Upper lobe of right lung (tissue), 1 donor: Measurements from ENCODE around the gene RUBCN. TPM values are rescaled to one million over a fixed set of nuclear protein-coding genes. Genes with fewer than 3 reads are reported as not detected.
"Not testable (repeated sequence)": the region's sequence is repeated elsewhere in the genome, so short reads cannot be mapped to it uniquely, and the experiment has no call there.

ENCODE experiments used
- ATAC-seq: fragments of 200-7000 bp; cut with Tn5 transposase; one replicate; pipeline ENCODE4 v1.9.1; 2020; ENCODE audit warnings: mild to moderate bottlenecking, moderate library complexity
- DNase-seq: peaks from one replicate; pipeline ENCODE4 v3.0.0-alpha.2; 2020
- H3K27ac ChIP-seq: fragments of 200-600 bp; one replicate; pipeline ENCODE4 v1.8.0; 2022
- H3K27me3 ChIP-seq: fragments of 200-600 bp; one replicate; pipeline ENCODE4 v1.8.0; 2022; ENCODE audit warnings: mild to moderate bottlenecking
- H3K36me3 ChIP-seq: fragments of 200-600 bp; one replicate; pipeline ENCODE4 v1.8.0; 2022
- H3K4me1 ChIP-seq: fragments of 200-600 bp; one replicate; pipeline ENCODE4 v1.8.0; 2022
- H3K4me3 ChIP-seq: fragments of 200-600 bp; one replicate; pipeline ENCODE4 v1.8.0; 2022; ENCODE audit warnings: mild to moderate bottlenecking
- H3K9me3 ChIP-seq: fragments of 200-600 bp; one replicate; pipeline ENCODE4 v1.8.0; 2022
- intact Hi-C: fragments of 100-400 bp; cut with DNase I; formaldehyde crosslinking; loops from one replicate; pipeline ENCODE4 v1.11.0; 2022
- total RNA-seq: library from RNA; stranded (reverse); fragmentation: NEBNext Ultra II Directional; extraction: Animal tissue kit (Norgen Biotek cat#: 25700); gene quantifications from one replicate; pipeline ENCODE4 v1.2.1, GENCODE V29; 2021
- TF ChIP-seq, protein P1 (sequence below): fragments of 200-600 bp; IDR thresholded peaks from one replicate; pipeline ENCODE4 v1.8.0; 2022; ENCODE audit warnings: antibody characterized with exemption
- donor health status: DM: no; HTN: yes; CAD: no; lungs with severe emphysema.

RUBCN gene
- total RNA-seq, 1 donor from 2014 or later, result 35.2 TPM

DNA sequence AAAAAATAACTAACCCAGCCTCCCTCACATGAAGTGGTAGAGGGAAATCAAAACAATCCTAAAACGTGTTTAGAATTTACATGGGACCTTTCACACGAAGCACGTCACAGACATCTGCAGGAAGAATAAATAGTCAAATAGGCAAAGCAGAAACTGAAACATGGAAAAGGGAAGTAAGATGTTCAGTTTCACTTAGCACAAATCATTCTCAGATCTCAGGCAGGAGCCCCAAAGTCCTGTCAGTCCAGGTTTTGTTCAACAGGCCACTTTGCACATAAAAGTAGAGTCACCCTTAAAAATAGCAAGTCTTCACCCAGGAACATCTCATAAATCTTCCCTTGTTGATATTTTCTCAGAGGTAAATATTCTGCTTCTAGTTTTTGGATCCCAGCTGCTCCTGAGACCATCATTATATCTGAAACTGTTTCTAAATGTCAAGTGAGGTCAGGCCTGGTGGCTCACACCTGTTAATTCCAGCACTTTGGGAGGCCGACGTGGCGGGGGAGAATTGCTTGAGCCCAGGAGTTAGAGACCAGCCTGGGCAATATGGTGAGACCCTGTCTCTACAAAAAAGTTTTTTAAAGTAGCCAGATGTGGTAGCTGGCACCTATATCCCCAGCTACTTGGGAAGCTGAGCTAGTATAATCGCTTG, 1.9 kb downstream of the RUBCN start:
- Histone ChIP-seq H3K27me3 (no peaks in the 10 kb centered on the region), H3K27ac (no peak overlapping the region), H3K9me3 (no peaks in the 10 kb centered on the region), H3K4me1 (peaks cover 15% of the 10 kb centered on the region), H3K36me3 (no peaks in the 10 kb centered on the region), H3K4me3 (no peak overlapping the region)
- TF ChIP-seq, protein P1, sequence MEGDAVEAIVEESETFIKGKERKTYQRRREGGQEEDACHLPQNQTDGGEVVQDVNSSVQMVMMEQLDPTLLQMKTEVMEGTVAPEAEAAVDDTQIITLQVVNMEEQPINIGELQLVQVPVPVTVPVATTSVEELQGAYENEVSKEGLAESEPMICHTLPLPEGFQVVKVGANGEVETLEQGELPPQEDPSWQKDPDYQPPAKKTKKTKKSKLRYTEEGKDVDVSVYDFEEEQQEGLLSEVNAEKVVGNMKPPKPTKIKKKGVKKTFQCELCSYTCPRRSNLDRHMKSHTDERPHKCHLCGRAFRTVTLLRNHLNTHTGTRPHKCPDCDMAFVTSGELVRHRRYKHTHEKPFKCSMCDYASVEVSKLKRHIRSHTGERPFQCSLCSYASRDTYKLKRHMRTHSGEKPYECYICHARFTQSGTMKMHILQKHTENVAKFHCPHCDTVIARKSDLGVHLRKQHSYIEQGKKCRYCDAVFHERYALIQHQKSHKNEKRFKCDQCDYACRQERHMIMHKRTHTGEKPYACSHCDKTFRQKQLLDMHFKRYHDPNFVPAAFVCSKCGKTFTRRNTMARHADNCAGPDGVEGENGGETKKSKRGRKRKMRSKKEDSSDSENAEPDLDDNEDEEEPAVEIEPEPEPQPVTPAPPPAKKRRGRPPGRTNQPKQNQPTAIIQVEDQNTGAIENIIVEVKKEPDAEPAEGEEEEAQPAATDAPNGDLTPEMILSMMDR, result no peak
- ATAC-seq (no peak), DNase-seq (peak; percentile 40)
- intact Hi-C loops, result no loop called here

DNA sequence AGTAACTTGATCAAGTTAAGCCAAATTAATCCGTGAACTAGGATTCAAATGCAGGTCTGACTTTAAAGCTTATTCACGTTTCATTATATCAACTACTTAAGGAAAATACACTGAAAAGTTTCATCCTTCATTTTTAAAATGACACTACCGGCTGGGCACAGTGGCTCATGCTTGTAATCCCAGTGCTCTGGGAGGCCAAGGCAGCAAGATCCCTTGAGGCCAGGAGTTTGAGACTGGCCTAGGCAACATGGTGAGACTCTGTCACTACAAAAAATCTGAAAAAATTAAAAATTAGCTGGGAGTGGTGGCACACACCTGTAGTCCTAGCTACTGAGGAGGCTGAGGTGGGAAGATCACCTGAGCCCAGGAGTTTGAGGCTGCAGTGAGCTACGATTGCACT, 3.7 kb downstream of the RUBCN start:
- Histone ChIP-seq H3K36me3 (no peaks in the 10 kb centered on the region), H3K4me3 (no peak overlapping the region), H3K4me1 (peaks cover 15% of the 10 kb centered on the region), H3K27me3 (no peaks in the 10 kb centered on the region), H3K9me3 (no peaks in the 10 kb centered on the region), H3K27ac (no peak overlapping the region)
- TF ChIP-seq, protein P1, result no peak
- intact Hi-C loops, result no loop called here
- no peak for ATAC-seq
- DNase-seq, result no peak

DNA sequence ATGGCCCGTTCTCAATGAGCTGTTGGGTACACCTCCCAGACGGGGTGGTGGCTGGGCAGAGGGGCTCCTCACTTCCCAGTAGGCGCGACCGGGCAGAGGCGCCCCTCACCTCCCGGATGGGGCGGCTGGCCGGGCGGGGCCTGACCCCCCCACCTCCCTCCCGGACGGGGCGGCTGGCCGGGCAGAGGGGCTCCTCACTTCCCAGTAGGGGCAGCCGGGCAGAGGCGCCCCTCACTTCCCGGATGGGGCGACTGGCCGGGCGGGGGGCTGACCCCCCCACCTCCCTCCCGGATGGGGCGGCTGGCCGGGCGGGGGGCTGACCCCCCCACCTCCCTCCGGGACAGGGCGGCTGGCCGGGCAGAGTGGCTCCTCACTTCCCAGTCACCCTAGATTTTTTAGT, 5.2 kb downstream of the RUBCN start:
- DNase-seq, result peak; percentile 22
- ATAC-seq, intact Hi-C loops, H3K36me3 ChIP-seq, H3K4me1 ChIP-seq, H3K27ac ChIP-seq, H3K27me3 ChIP-seq, H3K4me3 ChIP-seq, H3K9me3 ChIP-seq: not testable (repeated sequence)

DNA sequence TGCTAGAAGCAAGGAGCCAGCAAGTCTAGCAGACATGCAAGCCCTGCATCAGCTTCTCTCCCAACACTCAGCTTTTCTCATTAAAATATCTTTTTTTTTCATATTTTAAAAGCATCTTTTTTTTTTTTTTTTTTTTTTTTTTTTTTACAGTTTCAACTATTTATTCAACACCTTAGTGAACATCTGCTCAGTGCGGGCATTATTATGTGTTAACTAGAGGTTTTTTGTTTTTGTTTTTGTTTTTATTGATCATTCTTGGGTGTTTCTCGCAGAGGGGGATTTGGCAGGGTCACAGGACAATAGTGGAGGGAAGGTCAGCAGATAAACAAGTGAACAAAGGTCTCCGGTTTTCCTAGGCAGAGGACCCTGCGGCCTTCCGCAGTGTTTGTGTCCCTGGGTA, 5.9 kb downstream of the RUBCN start:
- ATAC-seq, H3K4me1 ChIP-seq, DNase-seq, H3K9me3 ChIP-seq, H3K36me3 ChIP-seq, H3K27me3 ChIP-seq, intact Hi-C loops, H3K4me3 ChIP-seq, H3K27ac ChIP-seq: not testable (repeated sequence)

DNA sequence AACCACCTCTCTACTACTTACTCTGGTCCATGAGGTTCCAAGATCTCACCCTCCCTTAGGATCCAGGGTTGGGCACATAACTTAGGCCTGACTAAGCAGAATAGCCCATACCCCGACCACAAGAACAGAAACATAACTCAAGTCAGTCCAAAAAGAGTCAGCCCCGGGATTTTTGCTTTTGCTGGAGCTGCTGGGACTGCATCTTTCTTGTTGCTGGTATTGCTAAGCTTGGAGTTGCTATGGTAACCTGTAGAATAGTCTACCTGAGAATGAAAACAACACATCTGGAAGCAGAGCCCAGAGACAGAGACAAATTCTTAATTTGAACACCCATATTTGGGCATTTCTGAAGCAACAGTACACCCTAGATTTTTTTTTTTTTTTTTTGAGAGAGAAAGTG, 6.5 kb downstream of the RUBCN start:
- Histone ChIP-seq H3K4me3 (no peak overlapping the region), H3K36me3 (no peaks in the 10 kb centered on the region), H3K27me3 (no peaks in the 10 kb centered on the region), H3K4me1 (peaks cover 2% of the 10 kb centered on the region), H3K9me3 (no peaks in the 10 kb centered on the region), H3K27ac (no peak overlapping the region)
- ATAC-seq (peak; percentile 41), DNase-seq (no peak)
- TF ChIP-seq, protein P1, result no peak
- intact Hi-C loops, result no loop called here

DNA sequence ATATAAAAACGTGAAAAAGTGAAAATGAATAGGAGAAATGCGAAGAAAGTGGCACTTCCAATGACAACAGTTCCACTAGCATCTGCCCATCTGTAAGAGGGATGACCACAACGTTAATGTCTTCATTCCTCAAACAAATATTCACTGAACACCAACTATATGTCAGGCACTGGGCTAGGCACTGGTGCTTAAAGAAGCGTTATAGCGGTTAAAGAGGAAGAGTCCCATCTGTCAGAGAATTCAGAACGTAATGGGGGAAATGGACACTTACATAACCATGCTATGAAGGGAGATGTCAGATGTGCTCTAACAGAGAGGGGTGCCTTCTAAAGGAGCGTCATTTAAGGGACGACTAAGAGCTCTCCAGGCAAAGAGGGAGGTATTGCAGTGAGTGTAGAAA, 8.2 kb downstream of the RUBCN start:
- H3K4me3 ChIP-seq, result no peak overlapping the region
- H3K4me1 ChIP-seq, result no peaks in the 10 kb centered on the region
- DNase-seq, result no peak
- no peaks in the 10 kb centered on the region for H3K36me3 ChIP-seq
- no peaks in the 10 kb centered on the region for H3K9me3 ChIP-seq
- intact Hi-C loops, result no loop called here
- no peaks in the 10 kb centered on the region for H3K27me3 ChIP-seq
- TF ChIP-seq, protein P1, result no peak
- no peak overlapping the region for H3K27ac ChIP-seq
- ATAC-seq, result no peak

DNA sequence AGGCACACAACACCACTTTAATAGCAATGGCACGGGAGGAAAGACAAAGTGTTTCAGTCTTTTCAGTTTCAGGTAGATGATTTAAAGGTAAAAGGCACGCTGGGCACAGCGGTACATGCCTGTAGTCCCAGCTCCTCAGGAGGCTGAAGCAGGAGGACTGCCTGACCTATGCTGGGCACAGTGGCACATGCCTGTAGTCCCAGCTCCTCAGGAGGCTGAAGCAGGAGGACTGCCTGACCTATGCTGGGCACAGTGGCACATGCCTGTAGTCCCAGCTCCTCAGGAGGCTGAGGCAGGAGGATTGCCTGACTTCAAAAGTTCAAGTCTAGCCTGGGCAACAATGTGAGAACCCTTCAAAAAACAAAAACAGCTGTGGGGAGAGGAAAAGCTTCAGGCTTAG, 8.8 kb downstream of the RUBCN start:
- H3K4me1 ChIP-seq, ATAC-seq, H3K4me3 ChIP-seq, H3K36me3 ChIP-seq, H3K27me3 ChIP-seq, intact Hi-C loops, H3K9me3 ChIP-seq, DNase-seq, H3K27ac ChIP-seq: not testable (repeated sequence)
